Endometrial microvascular endothelial cells (primary cell): ENCODE measurements around the gene GPR42. TPM values are rescaled to one million over a fixed set of nuclear protein-coding genes. Genes with fewer than 3 reads are reported as not detected.
"Not testable (repeated sequence)": the region's sequence is repeated elsewhere in the genome, so short reads cannot be mapped to it uniquely, and the experiment has no call there.

Source experiments
- in situ Hi-C: cut with HindIII; loops from 2 replicates; pipeline ENCODE4 v1.10.0; 2017; ENCODE audit warnings: low sequenced_read_pairs, low pct_unique_long_range_greater_than_20kb; ENCODE audit errors: inconsistent ontology term
- total RNA-seq: library from RNA; depleted of rRNA; stranded (reverse); fragments of >200 nt; gene quantifications from one replicate; pipeline ENCODE4 v1.2.3, GENCODE V29; 2015; ENCODE audit errors: inconsistent ontology term

Gene GPR42
- total RNA-seq, 1 donor from 2014 or later, result not detected

- in situ Hi-C loops, result no loop called here
These were observed 17.6 kb downstream of the GPR42 start for GRCh38 chr19:35388277-35389054.

- in situ Hi-C loops, result no loop called here
These were observed 18.5 kb downstream of the GPR42 start for GRCh38 chr19:35389192-35389861.

GRCh38 chr19:35392742-35393715, 22.2 kb downstream of the GPR42 start:
- in situ Hi-C loops, result no loop called here

- in situ Hi-C loops, result no loop called here
These were observed 24.7 kb downstream of the GPR42 start for GRCh38 chr19:35395382-35396199.

GRCh38 chr19:35396240-35396885, 25.5 kb downstream of the GPR42 start:
- in situ Hi-C loops, result no loop called here

GRCh38 chr19:35397064-35397463, 26.2 kb downstream of the GPR42 start:
- in situ Hi-C loops, result no loop called here

- in situ Hi-C loops, result no loop called here
These were observed 27.7 kb downstream of the GPR42 start for GRCh38 chr19:35398570-35398969.

- in situ Hi-C loops, result no loop called here
These were observed 28.4 kb downstream of the GPR42 start for GRCh38 chr19:35399231-35399630.

GRCh38 chr19:35399948-35400772, 29.3 kb downstream of the GPR42 start:
- in situ Hi-C loops, result no loop called here

GRCh38 chr19:35400773-35401100, 29.9 kb downstream of the GPR42 start:
- in situ Hi-C loops, result no loop called here

GRCh38 chr19:35401416-35401815, 30.5 kb downstream of the GPR42 start:
- in situ Hi-C loops, result not testable (repeated sequence)

GRCh38 chr19:35403116-35403760, 32.4 kb downstream of the GPR42 start:
- in situ Hi-C loops, result no loop called here

GRCh38 chr19:35404879-35405622, 34.2 kb downstream of the GPR42 start:
- in situ Hi-C loops, result no loop called here

GRCh38 chr19:35407619-35408018, 36.8 kb downstream of the GPR42 start:
- in situ Hi-C loops, result no loop called here

GRCh38 chr19:35408284-35409171, 37.7 kb downstream of the GPR42 start:
- in situ Hi-C loops, result no loop called here
